Hematopoietic multipotent progenitor cell treated with erythropoietin and hydrocortisone succinate and interleukin-3 and kit ligand, for 4 days (in vitro differentiated cells): ENCODE results near the gene SND1.

ENCODE experiments used
- DNase-seq: peaks from one replicate; pipeline ENCODE4 v3.0.0-alpha.2; 2015

SND1 gene

DNA sequence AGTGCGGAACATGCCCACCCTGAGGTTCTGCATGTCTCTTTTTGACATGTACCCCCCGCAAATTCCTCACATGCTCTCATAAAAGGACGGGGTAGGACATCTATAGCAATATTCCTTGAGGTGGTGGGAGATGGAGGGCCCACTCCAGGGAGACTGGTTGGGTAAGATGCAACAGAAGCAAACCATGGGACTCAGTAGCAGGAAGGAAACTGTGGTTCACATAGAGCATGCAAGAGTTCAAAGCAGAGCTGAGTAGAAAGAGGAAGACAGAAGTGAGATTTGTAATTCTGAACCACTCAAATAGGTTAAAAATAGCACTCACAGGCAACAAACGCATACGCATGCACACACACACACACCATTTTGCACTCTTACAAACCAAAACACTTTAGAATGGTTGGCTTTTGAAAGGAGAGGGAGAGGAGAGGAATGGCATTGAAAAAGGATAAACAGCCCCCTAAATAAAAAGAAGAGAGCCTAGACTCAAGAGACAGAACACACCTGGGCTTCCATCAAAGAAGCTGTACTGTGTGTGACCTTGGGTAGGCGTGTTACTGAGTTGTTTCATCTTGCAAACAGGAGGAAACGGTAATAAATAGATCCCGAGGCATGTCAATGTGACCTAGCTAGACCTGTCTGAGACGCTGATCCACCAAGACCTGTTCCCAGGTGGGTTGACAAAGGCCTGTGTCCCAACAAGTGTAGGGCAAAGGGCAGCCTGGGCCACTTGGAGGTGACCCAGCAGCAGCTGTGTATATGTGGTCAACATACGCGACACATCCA is 456.8 kb downstream of the SND1 start:
- peak; percentile 80 for DNase-seq

DNA sequence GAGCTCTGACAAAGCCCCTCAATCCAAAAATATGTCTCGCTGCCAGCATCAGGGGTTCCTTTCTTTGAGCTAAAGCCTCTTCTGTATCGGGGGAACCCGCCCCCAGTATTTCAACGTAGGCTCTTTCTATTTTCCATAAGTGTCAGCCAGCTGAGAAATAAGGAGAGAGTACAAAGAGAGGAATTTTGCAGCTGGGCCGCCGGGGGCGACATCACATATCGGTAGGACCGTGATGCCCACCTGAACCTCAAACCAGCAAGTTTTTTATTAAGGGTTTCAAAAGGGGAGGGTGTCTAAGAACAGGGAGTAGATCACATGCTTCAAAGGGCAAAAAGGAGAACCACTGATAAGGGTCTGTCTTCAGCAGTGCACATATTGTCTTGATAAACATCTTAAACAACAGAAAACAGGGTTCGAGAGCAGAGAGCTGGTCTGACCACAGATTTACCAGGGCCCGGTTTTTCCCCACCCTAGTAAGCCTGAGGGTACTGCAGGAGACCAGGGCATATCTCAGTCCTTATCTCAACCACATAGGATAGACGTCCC is 457.5 kb downstream of the SND1 start:
- peak; percentile 65 for DNase-seq

DNA sequence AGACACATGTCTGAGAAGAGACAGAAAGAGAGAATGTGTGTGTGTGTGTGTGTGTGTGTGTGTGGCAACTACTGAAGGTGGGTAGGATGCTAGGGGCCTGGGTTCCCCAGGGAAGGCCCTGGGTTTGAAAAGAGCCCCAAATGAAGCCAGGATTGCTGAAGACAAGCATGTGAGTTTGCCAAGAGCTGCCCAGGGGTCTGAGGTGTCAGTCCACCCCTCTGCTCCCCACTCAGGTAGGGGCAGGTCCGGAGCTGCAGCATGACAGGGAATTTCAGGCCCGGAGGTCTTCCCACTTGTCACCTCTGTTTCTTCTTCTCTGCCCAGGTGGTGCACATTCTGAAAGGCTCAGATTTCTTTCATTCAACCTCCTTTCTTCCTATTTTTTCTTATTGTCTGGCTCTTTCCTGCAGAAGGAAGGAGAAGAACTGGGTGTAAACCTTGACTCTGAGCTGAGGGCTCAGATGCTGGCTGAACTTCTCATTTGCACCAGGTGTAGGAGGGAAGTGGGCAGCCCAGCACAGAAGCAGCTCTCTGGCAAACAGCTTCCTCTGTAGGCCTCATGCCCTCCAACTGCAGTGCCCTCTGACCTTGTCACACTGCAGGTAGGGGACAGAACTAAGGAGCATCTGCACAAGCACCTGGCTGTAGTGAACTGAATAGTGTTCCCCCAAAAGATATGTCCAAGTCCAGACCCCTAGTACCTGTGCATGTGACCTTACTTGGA is 458.8 kb downstream of the SND1 start:
- no peak for DNase-seq

DNA sequence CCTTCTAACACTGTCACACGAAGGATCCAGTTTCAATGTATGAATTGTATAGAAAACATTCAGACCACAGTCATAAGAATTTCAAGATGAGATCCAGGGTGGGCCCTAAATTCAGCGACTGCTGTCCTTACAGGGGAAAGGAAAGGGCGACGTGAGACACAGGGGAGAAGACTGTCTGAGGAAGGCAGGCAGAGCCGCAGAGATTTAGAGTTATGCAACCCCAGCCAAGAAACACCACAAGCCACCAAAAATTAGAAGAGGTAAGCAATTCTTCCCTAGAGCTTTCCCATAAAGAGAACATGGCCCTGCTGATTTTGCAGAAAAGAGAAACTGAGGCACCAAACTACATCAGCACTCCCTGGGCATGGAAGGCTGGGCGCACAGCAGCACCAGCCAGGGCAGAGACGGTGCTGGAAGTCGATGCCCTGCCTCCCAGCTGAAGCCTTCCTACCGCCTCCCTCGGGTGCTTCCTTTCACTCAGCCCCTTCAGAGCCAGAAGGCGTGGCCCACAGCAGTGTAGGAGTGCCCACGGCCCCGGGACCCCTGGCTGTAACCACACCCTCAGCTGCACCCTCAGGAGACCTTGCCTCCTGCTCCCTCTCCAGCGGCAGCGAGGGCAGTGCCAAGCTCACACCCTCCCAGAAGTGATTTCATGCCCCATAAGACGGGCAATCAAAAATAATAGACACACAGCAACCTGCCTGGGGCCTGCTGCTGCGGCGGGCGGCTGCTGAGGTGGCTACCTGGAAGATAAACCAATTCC is 460.2 kb downstream of the SND1 start:
- no peak for DNase-seq

DNA sequence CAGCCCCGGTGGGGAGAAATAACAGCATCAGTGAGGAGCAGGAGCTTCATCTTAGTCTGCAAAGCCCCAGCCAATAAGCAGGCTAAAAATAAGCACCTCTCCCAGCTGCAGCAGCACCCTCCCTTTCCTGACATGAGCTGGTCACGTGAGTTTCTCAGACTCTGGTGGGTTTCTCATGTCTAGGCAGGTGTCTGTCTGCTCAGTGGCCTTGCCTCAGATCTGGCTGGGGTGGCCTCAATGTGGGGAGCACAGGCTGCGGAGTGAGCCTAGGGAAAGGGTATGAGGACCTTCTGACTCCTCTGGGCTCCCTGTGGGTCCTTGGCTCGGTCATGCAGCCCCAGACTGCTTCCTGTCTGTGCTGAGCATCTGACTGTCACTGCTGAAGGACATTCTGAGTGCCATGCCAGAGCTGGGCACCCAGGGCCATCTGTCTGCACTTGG is 460.8 kb downstream of the SND1 start:
- no peak for DNase-seq

DNA sequence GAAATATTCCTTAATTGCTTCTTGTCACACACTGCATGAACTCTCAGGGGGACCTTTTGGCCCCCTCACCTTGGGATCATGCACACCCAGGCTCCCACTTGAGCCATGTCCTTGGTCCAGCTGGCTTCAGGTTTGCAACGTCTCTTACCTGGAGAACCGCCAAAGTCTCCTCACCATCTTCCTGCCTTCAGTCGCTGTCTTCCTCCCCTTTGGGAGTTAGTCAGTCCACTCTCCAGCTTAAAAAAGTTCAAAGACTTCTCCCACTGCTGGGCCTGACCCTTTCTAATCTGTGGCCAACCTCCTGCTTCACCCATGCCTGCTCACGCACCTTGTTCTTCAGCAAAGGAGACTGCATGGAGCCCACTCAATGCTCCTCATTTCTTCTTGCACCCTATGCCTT is 461.8 kb downstream of the SND1 start:
- DNase-seq: no peak

DNA sequence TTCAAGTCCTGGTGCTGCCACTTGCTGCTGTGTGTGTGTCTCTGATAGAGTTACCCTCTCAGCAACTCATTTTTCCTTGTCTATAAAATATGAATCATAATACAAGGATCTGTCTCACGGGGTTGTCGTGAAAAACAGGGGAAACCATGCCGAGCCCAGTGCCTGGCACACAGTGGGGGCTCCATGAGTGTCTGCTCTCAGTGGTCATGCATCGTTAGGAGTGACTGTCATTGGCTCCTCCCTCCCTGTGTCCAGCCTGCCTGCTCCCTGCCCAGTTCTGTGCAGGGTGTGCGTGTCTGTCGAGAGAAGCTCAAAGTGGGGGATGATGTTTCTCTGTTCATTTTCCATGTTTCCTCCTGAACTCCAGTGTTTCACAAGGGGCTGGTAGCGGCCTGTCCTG is 462.8 kb downstream of the SND1 start:
- DNase-seq: no peak

DNA sequence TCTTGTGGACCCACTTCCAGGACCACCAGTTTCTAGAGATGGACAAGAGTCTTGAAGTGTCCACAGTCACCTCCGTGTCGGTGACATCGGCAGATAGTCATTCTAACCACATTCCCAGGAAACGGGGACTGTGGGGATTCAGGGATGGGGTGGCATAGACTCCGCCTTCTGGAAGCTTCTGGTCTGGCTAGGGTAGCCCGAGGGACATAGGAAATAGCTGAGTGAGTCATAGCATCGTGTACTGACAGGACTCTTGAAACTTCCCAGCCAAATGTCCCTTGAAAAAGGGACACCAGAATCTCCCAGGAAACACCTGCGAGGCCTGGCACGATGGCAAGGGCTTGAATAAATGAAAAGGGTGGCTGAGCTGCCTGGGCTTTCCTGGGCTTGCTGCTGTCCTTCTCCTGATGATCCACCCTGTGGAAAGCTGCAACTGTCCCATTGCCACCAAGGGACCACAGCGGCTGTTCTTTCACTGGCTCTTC is 463.4 kb downstream of the SND1 start:
- DNase-seq: no peak

DNA sequence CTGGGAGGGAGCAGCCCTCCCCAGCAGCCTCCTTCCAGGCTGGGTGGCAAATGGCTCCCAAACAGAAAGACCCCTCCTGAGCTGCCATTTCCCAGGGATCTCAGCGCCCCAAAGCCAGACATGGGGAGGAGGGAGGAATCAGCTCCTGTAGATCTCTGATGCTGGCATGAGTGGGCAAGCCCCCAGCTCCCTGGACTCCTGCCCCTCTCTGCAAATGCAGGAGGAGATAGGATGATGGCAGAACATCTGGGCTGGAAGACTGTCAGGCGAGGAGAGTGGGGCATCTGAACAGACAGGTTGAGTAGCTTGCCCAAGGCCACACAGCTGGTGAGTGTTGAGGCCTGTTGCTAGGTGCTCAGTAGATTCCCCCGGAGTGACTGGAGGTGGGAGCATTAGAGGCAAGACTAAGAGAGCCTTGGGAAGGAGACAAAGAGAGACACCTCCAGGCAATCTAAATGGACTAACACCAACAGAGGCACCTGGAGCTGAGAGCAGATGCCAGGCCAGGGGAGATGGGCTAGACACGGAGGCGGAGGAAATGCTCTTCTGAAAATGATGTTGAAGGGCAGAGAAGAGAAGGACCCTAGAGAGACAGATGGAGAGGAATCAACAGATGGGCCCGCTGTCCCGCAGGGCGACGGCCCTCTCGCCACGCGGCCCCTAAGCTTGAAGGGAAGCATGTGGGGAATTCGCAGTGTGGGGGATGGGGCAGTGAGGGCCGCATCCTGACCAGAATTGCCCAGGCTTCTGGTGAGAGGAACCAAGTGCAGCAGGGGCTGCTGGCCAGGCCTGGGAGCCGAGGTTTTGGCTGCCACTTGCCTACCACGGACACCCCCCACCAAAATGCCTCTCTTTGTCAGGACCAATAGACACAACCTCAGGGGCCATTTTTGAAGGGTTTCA is 464.1 kb downstream of the SND1 start:
- DNase-seq: no peak

DNA sequence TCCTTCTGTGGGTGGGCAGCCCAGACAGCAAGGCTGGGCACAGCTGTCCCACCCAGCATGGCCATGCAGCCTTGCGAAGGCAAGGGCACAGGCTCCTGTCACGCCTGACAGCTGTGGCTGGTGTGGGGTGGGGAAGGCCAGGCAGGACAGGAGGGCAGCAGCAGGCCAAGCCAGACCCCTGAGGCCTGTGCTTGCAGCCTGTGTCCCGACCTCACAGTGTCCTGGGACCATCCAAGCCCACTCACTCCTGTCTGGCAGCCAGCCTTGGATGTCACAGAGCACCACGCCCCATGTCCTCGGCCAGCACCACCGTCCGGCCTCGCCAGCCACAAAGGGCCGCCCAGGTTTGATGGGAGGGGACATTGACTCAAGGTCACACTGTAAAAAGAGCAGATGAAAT is 464.7 kb downstream of the SND1 start:
- no peak for DNase-seq

DNA sequence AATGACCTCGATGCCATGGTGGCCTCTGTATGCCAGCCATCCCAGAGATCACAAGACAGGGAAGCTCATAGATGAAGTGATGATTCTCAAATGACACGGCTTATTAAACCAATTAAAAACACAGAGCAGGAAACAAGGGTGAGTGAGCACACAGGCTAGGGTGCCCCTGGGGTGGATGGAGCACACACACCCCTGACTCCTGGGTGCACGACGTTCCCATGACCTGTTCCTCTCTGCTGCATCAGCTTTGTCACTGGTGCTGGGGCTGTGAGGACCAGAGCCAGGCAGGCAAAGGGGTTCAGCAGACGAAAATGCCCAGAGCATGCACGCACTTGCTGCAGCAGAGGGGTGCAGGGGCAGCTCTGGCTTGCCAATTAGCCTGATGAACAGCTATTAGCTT is 465.7 kb downstream of the SND1 start:
- no peak for DNase-seq

DNA sequence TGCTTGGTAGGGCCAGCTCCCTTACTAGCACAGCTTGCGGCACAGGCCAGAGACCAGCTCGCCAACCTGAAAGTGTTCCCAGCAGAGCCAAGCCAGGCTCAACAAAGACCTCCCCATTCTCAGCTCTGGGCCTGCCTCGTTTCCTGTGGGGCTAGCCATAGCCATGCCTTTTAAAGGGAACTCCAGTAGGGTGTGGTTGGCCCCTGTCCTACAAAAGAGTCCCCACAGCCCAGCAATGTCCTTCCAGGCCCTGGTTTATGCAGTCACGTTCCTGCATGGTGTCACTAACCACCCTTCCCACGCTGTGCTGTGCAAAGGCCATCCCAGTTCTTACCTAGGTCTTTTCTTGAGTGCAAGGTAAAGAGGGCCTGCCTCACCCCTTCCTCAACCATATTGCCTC is 467.0 kb downstream of the SND1 start:
- DNase-seq: no peak

DNA sequence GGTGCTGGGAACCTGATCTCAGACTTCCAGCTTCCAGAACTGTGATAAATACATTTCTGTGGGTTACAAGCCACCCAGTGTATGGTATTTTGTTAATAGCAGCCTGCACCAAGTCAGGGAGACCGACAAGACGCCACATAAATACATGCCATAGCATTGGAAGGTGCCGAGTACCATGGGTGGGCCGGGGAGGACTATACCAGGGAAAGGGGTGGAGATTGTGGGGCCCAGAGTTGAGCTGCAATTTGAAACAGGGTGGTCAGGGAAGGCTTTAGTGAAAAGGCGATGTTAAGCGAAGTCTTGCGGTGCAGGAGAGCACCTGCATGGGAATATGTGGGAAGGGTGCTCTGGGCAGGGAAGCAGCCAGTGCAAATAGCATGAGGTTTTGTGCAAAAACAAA is 468.1 kb downstream of the SND1 start:
- DNase-seq: no peak

DNA sequence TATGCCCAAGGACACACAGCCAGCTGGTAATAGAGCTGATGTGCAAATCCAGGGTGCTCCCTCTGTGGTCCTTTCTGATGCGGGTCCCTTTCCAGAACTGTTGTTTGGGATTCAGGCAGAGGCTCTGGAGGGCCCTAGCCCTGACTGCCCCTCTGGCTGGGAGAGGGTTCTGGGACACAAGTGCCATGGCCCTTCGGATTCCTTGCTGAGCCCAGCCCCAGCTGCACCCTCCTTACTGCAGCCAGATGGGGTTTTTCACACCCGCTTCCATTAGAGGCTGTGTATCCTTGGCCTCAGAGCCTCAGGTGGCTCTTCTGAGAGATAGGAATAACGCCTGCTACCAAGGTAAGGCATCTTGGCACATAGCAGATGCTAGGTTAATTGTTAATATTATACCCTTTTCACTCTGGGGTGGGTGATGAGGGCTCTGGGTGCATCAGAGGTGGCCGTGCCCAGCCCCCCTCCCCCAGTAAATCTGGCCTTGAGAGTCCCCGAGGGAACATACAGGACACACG is 469.0 kb downstream of the SND1 start:
- no peak for DNase-seq

DNA sequence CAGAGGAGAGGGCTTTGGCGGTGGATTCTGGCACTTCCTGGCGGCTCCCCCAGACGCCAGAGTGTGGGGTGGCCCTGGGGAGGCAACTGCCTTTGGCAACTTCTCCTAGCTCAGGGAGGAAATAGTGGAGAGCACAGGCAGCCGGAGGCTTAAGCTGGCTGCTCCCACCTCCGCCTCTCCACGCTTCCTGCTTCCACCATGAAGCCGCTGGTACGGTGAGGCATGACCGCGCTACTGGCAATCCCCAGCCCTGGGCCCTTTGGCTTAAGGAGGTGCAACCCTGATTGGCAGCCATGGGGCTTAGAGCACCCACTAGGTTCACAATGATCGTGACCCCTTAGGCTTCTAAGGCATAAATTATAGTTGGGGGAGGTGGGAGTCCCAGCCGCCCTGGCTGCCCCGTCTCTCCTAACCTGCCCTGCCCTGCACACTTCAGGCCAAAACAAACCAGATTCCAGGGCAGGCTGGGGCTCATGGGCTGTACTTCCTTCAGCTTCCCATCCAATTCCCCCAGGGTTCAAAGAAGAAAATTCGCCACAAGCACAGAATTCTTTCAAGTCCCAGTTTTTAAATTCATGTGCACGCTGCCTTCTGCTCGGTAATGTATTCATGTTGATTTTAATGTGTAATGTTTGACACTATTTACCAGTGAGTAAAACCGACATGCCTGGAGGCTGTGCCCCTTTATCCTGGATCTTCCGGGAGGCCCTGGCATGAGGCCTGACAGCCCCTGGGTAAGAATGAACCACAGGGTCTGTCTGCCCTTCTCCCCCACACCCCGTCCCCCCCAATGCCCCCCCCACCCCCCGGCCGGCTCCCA is 469.9 kb downstream of the SND1 start:
- peak; percentile 57 for DNase-seq

DNA sequence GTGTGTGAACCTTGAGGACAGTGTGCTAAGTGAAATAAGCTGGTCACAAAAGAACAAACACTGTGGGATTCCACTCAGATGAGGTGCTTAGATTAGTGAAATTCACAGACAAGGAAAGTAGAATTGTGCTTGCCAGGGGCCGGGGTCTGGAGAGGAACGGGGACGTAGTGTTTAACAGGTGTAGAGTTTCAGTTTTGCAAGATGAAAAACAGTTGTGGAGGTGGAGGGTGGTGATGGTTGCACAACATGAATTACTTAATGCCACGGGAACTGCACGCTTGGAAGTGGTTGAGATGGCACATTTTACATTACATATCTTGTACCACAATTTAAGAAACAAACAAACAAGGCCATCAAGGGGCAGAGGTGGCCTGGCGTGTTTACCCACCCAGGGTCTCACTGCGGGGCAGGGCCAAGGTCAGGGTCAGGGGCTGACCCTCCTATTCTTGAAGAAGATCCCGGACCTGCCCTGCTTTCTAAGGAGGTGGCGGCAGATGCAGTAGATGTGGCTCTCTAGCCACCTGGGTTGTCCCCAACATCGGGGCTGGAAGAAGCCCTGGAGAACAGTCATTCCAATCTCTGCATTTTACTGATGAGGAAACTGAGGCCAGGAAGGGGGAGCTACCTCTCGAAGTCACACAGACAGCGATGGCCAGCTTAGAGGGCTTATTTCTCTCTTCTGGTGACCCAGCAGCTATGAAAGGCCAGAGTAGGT is 470.7 kb downstream of the SND1 start:
- DNase-seq: peak; percentile 44

DNA sequence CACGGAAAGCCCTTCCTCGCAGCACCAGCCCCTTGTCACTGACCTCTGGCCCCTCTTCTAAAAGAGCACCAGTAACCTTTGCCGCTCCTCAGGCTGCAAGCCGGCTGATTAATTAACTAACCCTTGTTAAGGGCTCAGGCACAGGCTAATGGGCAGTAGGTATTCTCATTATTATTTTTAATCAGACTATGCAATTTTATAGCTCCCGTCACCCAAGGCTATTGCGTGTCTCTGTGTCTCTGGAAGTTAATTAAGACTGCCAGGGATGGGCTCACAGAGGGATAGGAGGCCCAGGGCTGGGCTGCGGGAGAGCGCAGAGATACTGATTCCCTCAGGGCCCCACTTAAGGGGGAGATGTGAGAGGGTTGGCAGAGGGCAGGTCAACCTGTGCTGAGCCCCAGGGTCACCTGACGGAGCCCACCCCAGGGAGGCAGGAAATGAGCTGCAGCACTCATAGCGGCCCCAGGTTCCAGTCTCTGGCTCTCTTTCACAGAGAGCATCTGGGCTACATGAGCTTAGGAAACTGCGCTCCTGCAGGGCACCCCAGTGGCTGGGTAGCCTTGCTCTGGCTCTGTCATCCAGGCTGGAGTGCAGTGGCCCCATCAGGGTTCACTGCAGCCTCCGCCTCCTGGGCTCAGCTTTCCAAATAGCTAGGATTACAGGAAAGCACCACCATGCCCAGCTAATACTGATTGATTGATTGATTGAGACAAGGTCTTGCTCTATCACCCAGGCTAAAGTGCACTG is 471.5 kb downstream of the SND1 start:
- no peak for DNase-seq

DNA sequence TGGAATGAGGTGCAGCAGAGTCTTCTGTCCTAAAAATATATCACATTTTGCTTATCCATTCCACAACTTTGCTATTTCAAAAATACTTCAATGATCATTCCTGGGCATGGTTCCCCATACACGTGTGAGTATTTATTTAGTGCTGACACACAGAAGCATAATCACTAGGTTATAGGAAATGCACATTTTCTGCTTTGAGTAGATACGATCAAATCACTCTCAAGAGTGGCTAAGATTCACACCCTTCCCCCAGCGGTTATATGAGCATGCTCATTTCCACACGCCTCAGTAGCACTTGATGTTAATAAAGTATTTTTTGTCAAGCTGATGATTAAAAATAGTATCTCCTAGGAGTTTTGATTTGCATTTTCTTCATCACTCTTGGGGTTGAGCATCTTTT is 472.8 kb downstream of the SND1 start:
- no peak for DNase-seq

DNA sequence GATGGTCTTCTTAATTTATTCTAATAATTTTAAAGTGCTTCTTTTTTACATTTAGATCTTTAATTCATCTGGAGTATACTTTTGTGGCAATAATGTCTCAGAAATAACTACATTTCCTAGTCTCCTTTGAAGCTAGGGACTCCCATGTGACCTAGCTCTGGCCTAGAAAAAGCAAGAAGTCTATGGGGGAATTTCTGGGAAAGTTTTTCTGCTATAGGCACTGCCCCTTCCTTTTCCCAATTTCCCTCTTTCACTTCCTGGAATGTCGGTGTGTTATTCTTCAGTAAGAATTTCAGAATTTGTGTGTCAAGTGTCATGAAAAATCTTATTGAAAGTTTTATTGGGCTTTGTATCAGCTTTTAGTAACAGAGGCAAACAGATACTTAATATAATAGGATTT is 473.8 kb downstream of the SND1 start:
- no peak for DNase-seq

DNA sequence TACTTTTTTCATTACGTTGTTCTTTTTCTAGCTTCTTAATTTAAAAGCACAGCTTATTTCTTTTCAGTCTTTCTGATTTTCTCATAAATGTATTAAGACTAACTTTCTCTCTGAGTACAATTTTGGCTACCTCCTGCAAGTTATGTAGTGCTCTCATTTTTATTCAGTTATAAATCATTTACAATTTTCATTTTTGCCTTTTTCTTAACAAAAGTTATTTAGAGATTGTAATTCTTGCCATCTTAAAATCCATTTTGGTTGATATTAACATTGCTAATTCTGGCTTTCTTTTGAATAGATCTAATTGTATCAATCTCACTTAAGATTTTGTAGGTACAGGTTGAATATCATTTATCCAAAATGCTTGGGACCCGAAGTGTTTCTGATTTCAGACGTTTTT is 476.4 kb downstream of the SND1 start:
- no peak for DNase-seq
